Sigmoid colon (tissue), 4 donors: Measurements from ENCODE around the gene HRK.

ENCODE experiments used
- POLR2A ChIP-seq, 2 donors: fragments of 450-650 bp; IDR thresholded peaks; one replicate each; pipeline ENCODE4 v1.6.1; 2016; ENCODE audit warnings: antibody characterized with exemption in 2 of 2, mild to moderate bottlenecking in 2 of 2, moderate library complexity in 2 of 2
- POLR2AphosphoS5 ChIP-seq, 4 donors: sonication (generic); formaldehyde crosslinking; IDR thresholded peaks; one replicate each; pipeline ENCODE4 v1.6.1; 2017; ENCODE audit warnings: antibody characterized with exemption in 4 of 4
- TF ChIP-seq, protein P1 (sequence below), 4 experiments: fragments of 450-650 bp in 3 of 4; fragments of 200-600 bp in 1 of 4; IDR thresholded peaks; one replicate each; pipeline ENCODE4 v1.5.1; 2016 to 2019; ENCODE audit warnings: antibody characterized with exemption in 4 of 4, mild to moderate bottlenecking in 3 of 4, moderate library complexity in 2 of 4

DNA sequence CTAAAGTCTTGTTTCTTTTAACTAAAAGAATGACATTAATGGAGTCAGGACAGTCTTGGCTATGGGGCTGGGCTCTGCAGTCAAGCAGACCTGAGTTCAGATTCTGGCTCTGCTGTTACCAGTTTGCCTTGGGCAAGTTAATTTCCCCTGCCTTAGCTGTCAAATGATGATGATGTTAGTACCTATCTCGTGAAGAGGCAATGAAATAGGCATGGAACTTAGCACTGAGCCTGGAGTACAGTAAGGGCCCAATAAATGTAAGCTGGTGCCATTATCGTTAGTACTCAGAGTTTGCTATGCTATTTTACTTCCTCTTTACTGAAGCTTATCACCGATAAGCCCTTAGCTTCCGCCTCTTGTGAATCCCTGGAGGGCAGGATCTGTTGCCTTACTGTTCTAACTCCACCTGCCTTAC is 38.0 kb upstream of the HRK start:
- TF ChIP-seq POLR2AphosphoS5 (IDR thresholded peaks at IDR 0.05) (no peak), POLR2A (IDR thresholded peaks at IDR 0.05) (no peak)
- TF ChIP-seq, protein P1, sequence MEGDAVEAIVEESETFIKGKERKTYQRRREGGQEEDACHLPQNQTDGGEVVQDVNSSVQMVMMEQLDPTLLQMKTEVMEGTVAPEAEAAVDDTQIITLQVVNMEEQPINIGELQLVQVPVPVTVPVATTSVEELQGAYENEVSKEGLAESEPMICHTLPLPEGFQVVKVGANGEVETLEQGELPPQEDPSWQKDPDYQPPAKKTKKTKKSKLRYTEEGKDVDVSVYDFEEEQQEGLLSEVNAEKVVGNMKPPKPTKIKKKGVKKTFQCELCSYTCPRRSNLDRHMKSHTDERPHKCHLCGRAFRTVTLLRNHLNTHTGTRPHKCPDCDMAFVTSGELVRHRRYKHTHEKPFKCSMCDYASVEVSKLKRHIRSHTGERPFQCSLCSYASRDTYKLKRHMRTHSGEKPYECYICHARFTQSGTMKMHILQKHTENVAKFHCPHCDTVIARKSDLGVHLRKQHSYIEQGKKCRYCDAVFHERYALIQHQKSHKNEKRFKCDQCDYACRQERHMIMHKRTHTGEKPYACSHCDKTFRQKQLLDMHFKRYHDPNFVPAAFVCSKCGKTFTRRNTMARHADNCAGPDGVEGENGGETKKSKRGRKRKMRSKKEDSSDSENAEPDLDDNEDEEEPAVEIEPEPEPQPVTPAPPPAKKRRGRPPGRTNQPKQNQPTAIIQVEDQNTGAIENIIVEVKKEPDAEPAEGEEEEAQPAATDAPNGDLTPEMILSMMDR (IDR thresholded peaks at IDR 0.05): no peak
